HepG2 (cell line): ENCODE measurements around the gene IL15. TPM values are rescaled to one million over a fixed set of nuclear protein-coding genes. Genes with fewer than 3 reads are reported as not detected.

Source experiments
- ATAC-seq: fragments of 200-7000 bp; cut with Tn5 transposase; 3 replicates; pipeline ENCODE4 v1.9.1; 2020; ENCODE audit warnings: mild to moderate bottlenecking, moderate library complexity
- BruUV-seq: library from RNA; stranded (reverse); fragments of 400-500 nt; replicated peaks from 2 replicates; lab custom pipeline; 2021; lab: Mats Ljungman, UMichigan
- CTCF ChIA-PET: fragments of 300-600 bp; formaldehyde crosslinking; extraction: SDS; loops from one replicate; lab custom pipeline; 2021; ENCODE audit warnings: low total read pairs, inconsistent platforms, low intra/inter-chr PET ratio; lab: Yijun Ruan, JAX
- POLR2A ChIA-PET: fragments of 350-600 bp; sonication (Branson Sonifier 250); formaldehyde crosslinking; loops from one replicate; lab custom pipeline; 2020; ENCODE audit warnings: antibody characterized with exemption, inconsistent platforms; lab: Yijun Ruan, JAX
- DNase-seq: peaks from one replicate; pipeline ENCODE4 v3.0.0-alpha.2; 2015; ENCODE audit warnings: low spot score
- FAIRE-seq: peaks from 3 replicates; lab custom pipeline; 2011; peaks lifted over from hg19 to GRCh38; lab: Jason Lieb, UNC
- H2AFZ ChIP-seq: one replicate; pipeline ENCODE4 v1.6.1; 2011; ENCODE audit warnings: low read length, inconsistent platforms
- H3K27ac ChIP-seq: fragments of 300-600 bp; 3 replicates; pipeline ENCODE4 v1.8.0; 2011; ENCODE audit warnings: mixed run types, mild to moderate bottlenecking, mixed read lengths, low read length, inconsistent platforms; ENCODE audit not compliant: insufficient read depth; ENCODE audit errors: extremely low read length
- H3K27me3 ChIP-seq, 2 experiments: fragments of 200-600 bp in 1 of 2; 2 replicates in 1 of 2; 3 replicates in 1 of 2; pipeline versions ENCODE4 v1.6.0 to v1.8.0; 2011; ENCODE audit warnings: low read length in 2 of 2, mild to moderate bottlenecking in 2 of 2, moderate library complexity in 2 of 2, inconsistent platforms in 1 of 2; ENCODE audit not compliant: insufficient read depth in 2 of 2, control insufficient read depth in 1 of 2
- H3K36me3 ChIP-seq, 2 experiments: fragments of 200-600 bp in 1 of 2; replicated peaks in 1 of 2; 2 replicates in 1 of 2; 3 replicates in 1 of 2; pipeline versions ENCODE4 v1.5.1 to v1.8.0; 2011; ENCODE audit warnings: low read length in 2 of 2, inconsistent platforms in 1 of 2; ENCODE audit not compliant: insufficient read depth in 2 of 2, control insufficient read depth in 1 of 2
- H3K4me1 ChIP-seq: 2 replicates; pipeline ENCODE4 v1.5.1; 2012; ENCODE audit warnings: low read length, inconsistent platforms; ENCODE audit not compliant: insufficient read depth
- H3K4me2 ChIP-seq: 2 replicates; pipeline ENCODE4 v1.6.0; 2011; ENCODE audit warnings: low read depth, low read length, inconsistent platforms
- H3K4me3 ChIP-seq, 3 experiments: fragments of 200-600 bp in 1 of 3; sonication (generic), shearing (Covaris generic) in 1 of 3; replicated peaks in 1 of 3; 2 replicates each; pipeline ENCODE4 v1.5.1; 2011 to 2016; ENCODE audit warnings: low read length in 3 of 3, inconsistent platforms in 2 of 3, low read depth in 2 of 3, mild to moderate bottlenecking in 2 of 3, control low read depth in 1 of 3, mixed read lengths in 1 of 3; ENCODE audit not compliant: insufficient read depth in 1 of 3
- H3K79me2 ChIP-seq: one replicate; pipeline ENCODE4 v1.6.1; 2011; ENCODE audit warnings: low read length, inconsistent platforms; ENCODE audit not compliant: insufficient read depth
- H3K9ac ChIP-seq: 2 replicates; pipeline ENCODE4 v1.6.0; 2011; ENCODE audit warnings: mild to moderate bottlenecking, low read depth, low read length, inconsistent platforms; ENCODE audit not compliant: insufficient read depth
- H3K9me3 ChIP-seq: 2 replicates; pipeline ENCODE4 v1.5.1; 2012; ENCODE audit warnings: mild to moderate bottlenecking, low read length
- H4K20me1 ChIP-seq: 2 replicates; pipeline ENCODE4 v1.6.0; 2011; ENCODE audit warnings: inconsistent platforms, mild to moderate bottlenecking, low read length, moderate library complexity; ENCODE audit not compliant: insufficient read depth
- ASH2L ChIP-seq: fragments of 300-600, 200-600 bp; sonication (generic); IDR thresholded peaks from 2 replicates; pipeline ENCODE4 v1.7.0; 2017; ENCODE audit warnings: low read depth, mild to moderate bottlenecking, moderate library complexity, mixed read lengths, low read length; ENCODE audit not compliant: insufficient read length
- BORCS8-MEF2B ChIP-seq: sonication (generic); formaldehyde crosslinking; IDR thresholded peaks from 2 replicates; pipeline ENCODE4 v1.8.0; 2022; ENCODE audit warnings: mild to moderate bottlenecking, missing genetic modification reagents
- GFI1 ChIP-seq: sonication (generic); formaldehyde crosslinking; IDR thresholded peaks from 2 replicates; pipeline ENCODE4 v1.5.0; 2020; ENCODE audit warnings: missing genetic modification reagents, mild to moderate bottlenecking, borderline replicate concordance
- NAIF1 ChIP-seq: sonication (generic); formaldehyde crosslinking; IDR thresholded peaks from 2 replicates; pipeline ENCODE4 v1.5.0; 2020; ENCODE audit warnings: mild to moderate bottlenecking, missing genetic modification reagents, borderline replicate concordance
- NR2F1 ChIP-seq, 2 experiments: fragments of 450-650 bp in 1 of 2; formaldehyde crosslinking in 1 of 2; IDR thresholded peaks; 2 replicates each; pipeline versions ENCODE4 v1.5.0 to v1.6.1; 2016 to 2020; ENCODE audit warnings: mild to moderate bottlenecking in 1 of 2, missing compliant biosample characterization in 1 of 2, missing genetic modification reagents in 1 of 2, moderate library complexity in 1 of 2
- PRMT3 ChIP-seq: sonication (generic); formaldehyde crosslinking; IDR thresholded peaks from 2 replicates; pipeline ENCODE4 v1.8.1; 2022; ENCODE audit warnings: low read depth, mild to moderate bottlenecking, moderate library complexity, missing genetic modification reagents, borderline replicate concordance
- SRY ChIP-seq: sonication (generic); formaldehyde crosslinking; IDR thresholded peaks from 2 replicates; pipeline ENCODE4 v1.8.0; 2022; ENCODE audit warnings: mild to moderate bottlenecking, missing genetic modification reagents
- TRIM24 ChIP-seq: sonication (generic); formaldehyde crosslinking; IDR thresholded peaks from 2 replicates; pipeline ENCODE4 v1.8.0; 2022; ENCODE audit warnings: mild to moderate bottlenecking, missing genetic modification reagents
- U2AF2 ChIP-seq: fragments of 200-400 bp; formaldehyde crosslinking; IDR thresholded peaks from 2 replicates; pipeline ENCODE4 v1.6.1; 2017; ENCODE audit warnings: low read depth, mild to moderate bottlenecking, low read length
- ZNF773 ChIP-seq: sonication (generic); formaldehyde crosslinking; IDR thresholded peaks from 2 replicates; pipeline ENCODE4 v1.4.0; 2020; ENCODE audit warnings: missing genetic modification reagents, borderline replicate concordance
- WGBS: methylation state at CpG from one replicate; pipeline ENCODE4 v1.1.6; 2017; ENCODE audit warnings: low lambda C conversion rate; 5-methylcytosine and 5-hydroxymethylcytosine counted together
- in situ Hi-C: cut with HindIII; loops from 2 replicates; pipeline ENCODE4 v1.10.0; 2017; ENCODE audit warnings: low pct_unique_long_range_greater_than_20kb; ENCODE audit not compliant: extremely low pct_ligation_motif_present
- intact Hi-C: fragments of 100-400 bp; cut with micrococcal nuclease; formaldehyde crosslinking; loops from one replicate; pipeline ENCODE4 v1.10.0; 2022; ENCODE audit not compliant: unreplicated experiment
- polyA plus RNA-seq, 8 experiments: library from polyadenylated mRNA; depleted of rRNA in 3 of 8; stranded (reverse) in 7 of 8; unstranded in 1 of 8; fragments of >200 nt; fragmentation: Illumina TruSeq in 4 of 8; extraction: Trizol in 4 of 8; gene quantifications; 2 replicates each; pipeline versions ENCODE4 v1.2.1 to v1.2.3, GENCODE V29; 2011 to 2016; ENCODE audit warnings: low read depth in 4 of 8, missing spikeins in 1 of 8, mixed read lengths in 1 of 8; ENCODE audit not compliant: insufficient read depth in 1 of 8
- total RNA-seq, 5 experiments: library from RNA; depleted of rRNA; stranded (reverse); fragments of >200 nt; fragmentation: Illumina TruSeq; extraction: Trizol; gene quantifications; 2 replicates each; pipeline ENCODE4 v1.2.3, GENCODE V29; 2016; ENCODE audit warnings: low read depth in 1 of 5
- TF ChIP-seq, protein P1 (sequence below): sonication (generic); formaldehyde crosslinking; IDR thresholded peaks from 2 replicates; pipeline ENCODE4 v1.4.0; 2020; ENCODE audit warnings: missing genetic modification reagents, low read depth, mild to moderate bottlenecking, borderline replicate concordance
- TF ChIP-seq, protein P2 (sequence below): sonication (generic); formaldehyde crosslinking; IDR thresholded peaks from 2 replicates; pipeline ENCODE4 v1.8.1; 2023; ENCODE audit warnings: mild to moderate bottlenecking, missing genetic modification reagents
- TF ChIP-seq, protein P3 (sequence below): sonication (generic); formaldehyde crosslinking; IDR thresholded peaks from 2 replicates; pipeline ENCODE4 v1.4.0; 2020; ENCODE audit warnings: missing genetic modification reagents
- TF ChIP-seq, protein P4 (sequence below): sonication (generic); formaldehyde crosslinking; IDR thresholded peaks from 2 replicates; pipeline ENCODE4 v1.8.0; 2022; ENCODE audit warnings: mild to moderate bottlenecking, missing genetic modification reagents

The IL15 gene
- total and polyA plus RNA-seq, 2 of the 13 experiments (the other 11 are each of a cell fraction or from before 2014, with no cell fraction given) = 0.12 to 0.24 TPM

DNA sequence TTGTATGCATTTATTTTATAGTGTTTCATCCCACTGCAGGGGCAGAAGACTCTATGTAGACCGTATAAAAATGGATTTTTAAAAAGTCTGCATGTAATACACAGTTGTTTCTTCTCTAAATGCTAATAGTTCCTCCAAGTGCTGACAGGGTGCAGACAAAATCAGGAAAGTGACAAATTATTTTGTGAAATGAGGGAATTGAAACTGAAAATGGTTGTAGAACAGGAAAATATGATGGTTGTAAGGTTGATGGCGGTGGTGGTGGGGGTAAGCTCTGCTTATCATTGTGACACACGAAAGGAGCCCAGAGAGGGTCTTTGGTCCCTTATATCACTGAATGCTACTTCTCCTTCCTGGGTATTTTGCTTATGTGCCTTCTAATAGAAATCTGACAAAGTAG, 4.3 kb downstream of the IL15 start:
- WGBS = 8% methylated on average over 3 of the region's 3 CpGs
- Histone ChIP-seq H3K4me2 (no peak overlapping the region), H3K36me3 (no peaks in the 10 kb centered on the region), H2AFZ (no peak overlapping the region), H3K27ac (no peak overlapping the region), H3K9me3 (no peaks in the 10 kb centered on the region), H3K4me3 (no peak overlapping the region), H3K27me3 (peaks cover 0 to 13% of the 10 kb centered on the region in 2 experiments; a peak in 2 of 5 replicates), H4K20me1 (no peaks in the 10 kb centered on the region), H3K79me2 (no peaks in the 10 kb centered on the region), H3K4me1 (peaks cover 6% of the 10 kb centered on the region), H3K9ac (no peak overlapping the region)
- CTCF ChIA-PET = no interaction called here
- intact Hi-C loops (no loop called here), in situ Hi-C loops (no loop called here)
- POLR2A ChIA-PET = no interaction called here
- ATAC-seq = no peak
- DNase-seq = no peak
- BruUV-seq = no TSS peak
- FAIRE-seq = no peak
- TF ChIP-seq GFI1 (CRISPR knock-in tag) (no peak), ASH2L (no peak), ZNF773 (CRISPR knock-in tag) (no peak), NR2F1 (CRISPR knock-in tag; IDR thresholded peaks at IDR 0.05) (no peak), TRIM24 (CRISPR knock-in tag) (no peak), BORCS8-MEF2B (CRISPR knock-in tag) (no peak), NAIF1 (CRISPR knock-in tag) (no peak), PRMT3 (CRISPR knock-in tag) (no peak), SRY (CRISPR knock-in tag) (no peak), U2AF2 (no peak)
- TF ChIP-seq, protein P1, sequence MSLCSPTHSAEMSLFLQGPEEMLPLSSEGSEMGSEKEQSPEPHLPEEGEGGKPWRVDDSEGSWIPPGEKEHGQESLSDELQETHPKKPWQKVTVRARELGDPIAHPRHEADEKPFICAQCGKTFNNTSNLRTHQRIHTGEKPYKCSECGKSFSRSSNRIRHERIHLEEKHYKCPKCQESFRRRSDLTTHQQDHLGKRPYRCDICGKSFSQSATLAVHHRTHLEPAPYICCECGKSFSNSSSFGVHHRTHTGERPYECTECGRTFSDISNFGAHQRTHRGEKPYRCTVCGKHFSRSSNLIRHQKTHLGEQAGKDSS (CRISPR knock-in tag) = no peak
- TF ChIP-seq, protein P2, sequence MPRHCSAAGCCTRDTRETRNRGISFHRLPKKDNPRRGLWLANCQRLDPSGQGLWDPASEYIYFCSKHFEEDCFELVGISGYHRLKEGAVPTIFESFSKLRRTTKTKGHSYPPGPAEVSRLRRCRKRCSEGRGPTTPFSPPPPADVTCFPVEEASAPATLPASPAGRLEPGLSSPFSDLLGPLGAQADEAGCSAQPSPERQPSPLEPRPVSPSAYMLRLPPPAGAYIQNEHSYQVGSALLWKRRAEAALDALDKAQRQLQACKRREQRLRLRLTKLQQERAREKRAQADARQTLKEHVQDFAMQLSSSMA (CRISPR knock-in tag) = no peak
- TF ChIP-seq, protein P3, sequence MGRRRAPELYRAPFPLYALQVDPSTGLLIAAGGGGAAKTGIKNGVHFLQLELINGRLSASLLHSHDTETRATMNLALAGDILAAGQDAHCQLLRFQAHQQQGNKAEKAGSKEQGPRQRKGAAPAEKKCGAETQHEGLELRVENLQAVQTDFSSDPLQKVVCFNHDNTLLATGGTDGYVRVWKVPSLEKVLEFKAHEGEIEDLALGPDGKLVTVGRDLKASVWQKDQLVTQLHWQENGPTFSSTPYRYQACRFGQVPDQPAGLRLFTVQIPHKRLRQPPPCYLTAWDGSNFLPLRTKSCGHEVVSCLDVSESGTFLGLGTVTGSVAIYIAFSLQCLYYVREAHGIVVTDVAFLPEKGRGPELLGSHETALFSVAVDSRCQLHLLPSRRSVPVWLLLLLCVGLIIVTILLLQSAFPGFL (CRISPR knock-in tag) = no peak
- TF ChIP-seq, protein P4, sequence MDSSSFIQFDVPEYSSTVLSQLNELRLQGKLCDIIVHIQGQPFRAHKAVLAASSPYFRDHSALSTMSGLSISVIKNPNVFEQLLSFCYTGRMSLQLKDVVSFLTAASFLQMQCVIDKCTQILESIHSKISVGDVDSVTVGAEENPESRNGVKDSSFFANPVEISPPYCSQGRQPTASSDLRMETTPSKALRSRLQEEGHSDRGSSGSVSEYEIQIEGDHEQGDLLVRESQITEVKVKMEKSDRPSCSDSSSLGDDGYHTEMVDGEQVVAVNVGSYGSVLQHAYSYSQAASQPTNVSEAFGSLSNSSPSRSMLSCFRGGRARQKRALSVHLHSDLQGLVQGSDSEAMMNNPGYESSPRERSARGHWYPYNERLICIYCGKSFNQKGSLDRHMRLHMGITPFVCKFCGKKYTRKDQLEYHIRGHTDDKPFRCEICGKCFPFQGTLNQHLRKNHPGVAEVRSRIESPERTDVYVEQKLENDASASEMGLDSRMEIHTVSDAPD (CRISPR knock-in tag) = no peak
